ENCODE data around the gene LILRB4.

- TF ChIP-seq CTCF (conservative IDR thresholded peaks at IDR 0.05; ENCODE audit: low read depth, low read length) (no peak), EZH2 (IDR thresholded peaks at IDR 0.05; ENCODE audit: borderline replicate concordance, low read depth, low read length, poor library complexity, severe bottlenecking) (no peak)
Measured at GRCh38 chr19:54673222-54673621, 10.4 kb downstream of the LILRB4 start.

All from A673 (cell line).